ENCODE results near the gene LTB4R. TPM values are rescaled to one million over a fixed set of nuclear protein-coding genes. Genes with fewer than 3 reads are reported as not detected.

The LTB4R gene
- total RNA-seq, 1 experiment from 2014 or later = 9.4 TPM

GRCh38 chr14:24267516-24267915, 43.8 kb upstream of the LTB4R start:
- H3K36me3 Mint-ChIP-seq = peaks cover 4% of the 10 kb centered on the region; the same call in 1 of the 2 replicates
- TF ChIP-seq HMGA2 (CRISPR knock-in tag; IDR thresholded peaks at IDR 0.05) (no peak), NFE2L1 (CRISPR knock-in tag; IDR thresholded peaks at IDR 0.05) (no peak), ZNF317 (CRISPR knock-in tag; IDR thresholded peaks at IDR 0.05; ENCODE audit: borderline replicate concordance, low read depth) (no peak), STAT6 (CRISPR knock-in tag; conservative IDR thresholded peaks at IDR 0.05; ENCODE audit: low read depth) (no peak), FOXP1 (CRISPR knock-in tag; IDR thresholded peaks at IDR 0.05; ENCODE audit: borderline replicate concordance) (no peak), ZNF281 (CRISPR knock-in tag; IDR thresholded peaks at IDR 0.05) (no peak), RORB (CRISPR knock-in tag; IDR thresholded peaks at IDR 0.05) (no peak), ZSCAN18 (CRISPR knock-in tag; IDR thresholded peaks at IDR 0.05) (no peak), ARID4B (CRISPR knock-in tag; IDR thresholded peaks at IDR 0.05; ENCODE audit: borderline replicate concordance) (no peak), EMX1 (CRISPR knock-in tag; IDR thresholded peaks at IDR 0.05) (no peak), CDX4 (CRISPR knock-in tag; IDR thresholded peaks at IDR 0.05; ENCODE audit: borderline replicate concordance) (no peak), ATF3 (CRISPR knock-in tag; conservative IDR thresholded peaks at IDR 0.05) (no peak), ETV6 (CRISPR knock-in tag; IDR thresholded peaks at IDR 0.05) (no peak), JUN (CRISPR knock-in tag; IDR thresholded peaks at IDR 0.05) (no peak), CBFB (CRISPR knock-in tag; IDR thresholded peaks at IDR 0.05; ENCODE audit: low read depth) (no peak), MAX (CRISPR knock-in tag; IDR thresholded peaks at IDR 0.05) (no peak), E2F5 (CRISPR knock-in tag; IDR thresholded peaks at IDR 0.05) (no peak), ATF6 (CRISPR knock-in tag; IDR thresholded peaks at IDR 0.05) (no peak), NFYB (CRISPR knock-in tag; conservative IDR thresholded peaks at IDR 0.05; ENCODE audit: low read depth) (no peak)
- H3K9me3 Mint-ChIP-seq = no peaks in the 10 kb centered on the region
- H3K4me1 Mint-ChIP-seq = peaks cover 9% of the 10 kb centered on the region
- CTCF ChIA-PET = interaction anchor here (0.6 to 5.8 kb wide), 3 partner anchors 25 to 131 kb away, joined by 4 to 30 read pairs (median 12); partner anchors contain the start of genes CIDEB, NYNRIN and TINF2
- ATAC-seq = no peak
- POLR2A ChIA-PET = no interaction called here
- H3K27me3 Mint-ChIP-seq (ENCODE audit: low read depth) = no peaks in the 10 kb centered on the region
- H3K4me3 Mint-ChIP-seq = no peak overlapping the region
- H3K27ac Mint-ChIP-seq = no peak overlapping the region
- DNase-seq (ENCODE audit: low spot score) = no peak

All from WTC11 (cell line).